G401.6 (cell line): ENCODE measurements around the gene C5AR2.
"Not testable (repeated sequence)": the region's sequence is repeated elsewhere in the genome, so short reads cannot be mapped to it uniquely, and the experiment has no call there.

Source experiments
- FAIRE-seq: peaks from 2 replicates; lab custom pipeline; 2012; peaks lifted over from hg19 to GRCh38; lab: Jason Lieb, UNC

C5AR2 gene

DNA sequence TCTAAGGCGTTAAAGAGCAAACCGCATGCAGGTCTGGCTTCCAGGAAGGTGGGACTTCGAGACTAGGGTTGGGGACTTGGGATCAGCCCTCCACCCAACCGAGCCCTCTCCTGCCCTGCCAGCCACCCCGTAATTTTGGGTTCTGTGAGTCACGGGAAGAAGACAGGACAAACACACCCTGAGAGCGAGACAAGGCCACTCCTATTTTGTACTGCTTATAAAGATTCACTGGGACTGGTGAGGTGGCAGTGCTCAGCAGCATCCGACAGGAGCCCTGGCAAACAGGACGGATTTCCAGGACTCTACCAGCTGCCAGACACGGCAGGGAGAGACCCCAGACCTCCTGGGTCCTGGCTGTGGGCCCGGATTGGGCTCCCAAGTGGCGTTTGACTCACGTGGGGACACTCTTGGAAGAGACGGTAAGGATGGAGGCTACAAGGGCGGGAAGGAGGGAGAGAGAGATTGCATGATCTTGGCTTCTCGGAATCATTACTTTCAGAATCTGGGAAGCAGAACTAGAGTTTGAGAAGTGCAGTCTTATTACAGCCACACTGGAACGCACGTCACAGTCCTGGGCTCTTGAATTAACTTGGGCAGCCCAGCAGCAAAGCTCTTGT is at the start of gene C5AR2:
C5AR2 (plus strand) TSS at position 245 of the 617 bp plus-strand sequence. CDS start 8,625 bp downstream, outside the sequence.
- no peak for FAIRE-seq

DNA sequence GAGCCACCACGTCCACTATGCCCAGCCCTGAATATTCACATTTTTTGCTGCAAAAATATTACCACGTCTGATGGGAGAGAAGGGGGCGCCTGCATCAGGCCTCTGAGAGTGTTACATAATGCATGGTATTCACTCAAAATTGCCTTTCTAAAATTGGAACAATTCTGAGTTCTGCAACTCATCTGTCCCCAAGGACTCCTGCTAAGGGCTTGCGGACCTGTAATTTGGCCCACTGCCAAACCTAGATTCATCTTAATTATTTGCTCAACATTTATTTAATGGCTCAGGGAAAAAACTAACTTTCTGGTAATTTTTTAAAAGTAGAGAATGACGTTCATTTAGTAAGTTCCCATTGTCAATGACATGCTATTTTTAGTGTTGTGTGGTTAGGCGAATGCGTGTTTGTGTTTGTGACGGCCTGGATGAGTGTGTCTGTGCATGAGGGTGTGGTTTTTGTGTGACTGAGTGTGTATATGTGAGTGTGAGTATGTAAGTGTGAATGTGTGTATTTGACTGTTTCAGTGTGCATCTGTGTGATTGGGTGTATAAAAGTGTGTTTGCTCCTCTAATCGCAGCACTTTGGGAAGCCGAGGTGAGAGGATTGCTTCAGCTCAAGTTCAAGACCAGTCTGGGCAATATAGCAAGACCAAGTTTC is 48.4 kb upstream of the C5AR2 start:
- FAIRE-seq = no peak

- FAIRE-seq = peak; percentile 91
Observed at GRCh38 chr19:47284324-47284899, 47.6 kb upstream of the C5AR2 start.

DNA sequence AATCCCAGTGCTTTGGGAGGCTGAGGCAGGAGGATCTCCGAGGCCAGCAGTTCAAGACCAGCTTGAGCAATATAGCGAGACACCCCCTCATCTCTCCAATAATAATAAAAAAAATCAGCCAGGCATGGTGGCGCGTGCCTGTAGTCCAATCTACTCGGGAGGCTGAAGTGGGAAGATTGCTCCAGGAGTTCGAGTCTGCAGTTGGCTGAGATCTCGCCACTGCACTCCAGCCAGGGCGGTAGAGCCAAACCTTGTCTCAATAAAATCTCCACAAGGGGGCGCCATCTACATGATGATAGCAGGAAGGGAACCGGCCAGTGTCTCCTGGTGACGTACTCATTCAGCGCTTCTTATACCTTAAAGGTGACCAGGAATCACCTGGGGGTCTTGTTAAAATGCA is 35.9 kb upstream of the C5AR2 start:
- FAIRE-seq = peak; percentile 72

GRCh38 chr19:47300867-47301266 is 31.1 kb upstream of the C5AR2 start:
- not testable (repeated sequence) for FAIRE-seq

DNA sequence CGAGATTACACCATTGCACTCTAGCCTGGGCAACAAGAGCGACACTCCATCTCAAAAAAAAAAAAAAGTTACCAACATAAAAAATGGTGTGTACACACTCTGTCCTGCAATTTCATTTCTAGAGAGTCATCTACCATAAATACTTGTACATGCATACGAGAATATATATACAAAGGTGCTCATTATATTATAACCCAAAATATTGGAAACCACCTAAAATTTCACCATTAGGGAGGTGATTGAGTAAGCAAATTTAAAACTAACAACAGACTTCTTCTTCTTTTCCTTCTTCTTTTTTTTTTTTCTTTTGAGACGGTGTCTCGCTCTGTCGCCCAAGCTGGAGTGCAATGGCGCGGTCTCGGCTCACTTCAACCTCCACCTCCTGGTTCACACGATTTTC is 29.7 kb upstream of the C5AR2 start:
- no peak for FAIRE-seq

GRCh38 chr19:47303966-47304365 is 28.0 kb upstream of the C5AR2 start:
- no peak for FAIRE-seq

GRCh38 chr19:47305309-47305751 is 26.6 kb upstream of the C5AR2 start:
- FAIRE-seq = peak; percentile 85

GRCh38 chr19:47306303-47306702 is 25.7 kb upstream of the C5AR2 start:
- FAIRE-seq = no peak

GRCh38 chr19:47309038-47309437 is 22.9 kb upstream of the C5AR2 start:
- FAIRE-seq = no peak

- FAIRE-seq = no peak
Observed at GRCh38 chr19:47309608-47310007, 22.4 kb upstream of the C5AR2 start, which contains the start of gene C5AR1. TSS of gene C5AR1 (plus strand) at chr19:47309861. CDS start at chr19:47309896, 35 bp downstream.

DNA sequence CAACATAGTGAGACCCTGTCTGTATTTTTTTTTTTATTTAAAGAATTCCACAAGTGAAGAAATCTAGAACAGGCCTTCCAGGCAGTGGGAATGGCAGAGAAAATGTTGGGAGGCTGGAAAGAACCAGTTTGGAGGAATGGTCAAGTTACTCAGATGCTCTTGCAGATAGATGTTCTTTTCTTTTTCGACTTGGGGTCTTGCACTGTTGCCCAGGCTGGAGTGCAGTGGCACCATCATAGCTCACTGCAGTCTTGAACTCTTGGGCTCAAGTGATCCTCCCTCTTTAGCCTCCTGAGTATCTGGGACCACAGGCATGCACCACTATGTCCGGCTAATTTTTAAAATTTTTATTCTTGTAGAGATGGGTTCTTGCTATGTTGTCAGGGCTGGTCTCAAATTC is 21.7 kb upstream of the C5AR2 start:
- no peak for FAIRE-seq

DNA sequence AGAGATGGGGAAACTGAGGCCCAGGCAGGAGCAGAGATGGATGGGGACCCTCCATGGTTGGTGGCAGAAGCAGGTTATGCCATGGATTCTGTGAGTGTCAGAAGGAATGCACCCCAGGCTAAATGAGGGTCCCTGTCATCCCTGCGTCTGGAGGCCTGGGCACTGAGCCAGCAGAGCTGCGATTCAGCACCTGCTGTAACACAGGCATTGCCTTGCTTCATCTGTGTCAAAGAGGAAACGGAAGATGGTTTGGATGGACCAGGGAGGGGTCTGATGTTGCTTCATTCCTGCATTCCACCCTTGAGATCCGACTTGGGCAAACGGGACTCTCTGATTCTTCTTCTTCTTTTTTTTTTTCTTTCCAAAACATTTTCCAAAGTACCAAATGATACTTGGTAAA is 21.2 kb upstream of the C5AR2 start:
- FAIRE-seq = no peak

- no peak for FAIRE-seq
Observed at GRCh38 chr19:47312366-47313006, 19.5 kb upstream of the C5AR2 start.

DNA sequence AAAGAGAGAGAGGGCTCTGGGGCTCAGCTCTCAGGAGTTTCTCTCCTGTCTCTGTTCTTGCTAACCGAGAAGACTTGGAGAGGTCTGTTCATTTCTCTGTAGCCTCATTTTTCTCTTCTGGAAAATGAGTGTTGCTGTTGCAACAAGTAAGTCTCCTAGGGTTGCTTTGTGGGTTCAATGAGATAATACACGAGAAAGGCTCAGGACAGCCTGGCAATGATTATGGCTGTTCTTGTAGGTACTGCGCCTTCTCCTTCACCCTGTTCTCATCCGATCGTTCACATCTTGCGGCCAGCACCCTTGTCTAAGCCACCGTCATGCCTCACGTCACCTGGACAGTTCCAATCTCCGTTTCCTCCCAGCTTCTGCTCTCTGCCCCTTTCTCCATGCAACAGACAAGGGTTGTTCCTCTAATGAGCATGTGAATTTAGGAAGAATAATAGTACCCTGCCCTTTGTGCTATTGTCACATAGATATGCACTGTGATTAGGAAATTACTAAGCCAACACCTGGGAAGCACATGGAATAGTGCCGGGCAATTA is 18.1 kb upstream of the C5AR2 start:
- no peak for FAIRE-seq

- FAIRE-seq = no peak
Observed at GRCh38 chr19:47315125-47315821, 16.7 kb upstream of the C5AR2 start.

DNA sequence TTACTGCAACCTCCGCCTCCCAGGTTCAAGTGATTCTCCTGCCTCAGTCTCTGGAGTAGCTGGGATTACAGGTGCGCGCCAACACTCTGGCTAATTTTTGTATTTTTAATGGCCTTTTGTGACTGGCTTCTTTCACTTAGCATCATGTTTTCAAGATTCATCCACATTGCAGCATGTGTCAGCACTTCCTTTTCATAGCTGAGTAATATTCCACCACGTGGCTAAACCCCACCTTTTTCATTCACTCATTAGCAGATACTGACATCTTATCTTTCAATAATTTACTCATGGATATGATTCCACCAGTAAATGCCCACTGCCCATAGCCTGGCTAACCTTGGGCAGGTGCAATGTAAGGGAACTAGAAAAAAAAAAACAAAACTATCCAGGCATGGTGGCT is 15.5 kb upstream of the C5AR2 start:
- FAIRE-seq = no peak

GRCh38 chr19:47319923-47320871 is 11.8 kb upstream of the C5AR2 start:
- no peak for FAIRE-seq

DNA sequence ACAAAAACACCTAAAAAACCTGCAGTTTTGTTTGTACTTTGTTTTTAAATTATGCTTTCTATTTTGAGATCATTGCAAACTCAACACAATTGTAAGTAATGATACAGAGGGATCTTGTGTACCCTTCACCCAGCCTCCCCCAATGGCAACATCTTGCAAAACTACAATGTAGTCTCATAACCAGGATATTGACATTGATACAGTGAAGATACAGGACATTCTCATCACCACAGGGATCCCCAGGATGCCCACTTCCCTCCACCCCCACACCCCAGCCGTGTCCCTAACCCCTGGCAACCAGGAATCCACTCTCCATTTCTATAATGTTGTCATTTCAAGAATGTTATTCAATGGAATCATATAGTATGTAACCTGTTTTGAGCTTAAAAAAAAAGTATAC is 10.3 kb upstream of the C5AR2 start:
- no peak for FAIRE-seq

- no peak for FAIRE-seq
Observed at GRCh38 chr19:47322058-47322457, 9.9 kb upstream of the C5AR2 start.

DNA sequence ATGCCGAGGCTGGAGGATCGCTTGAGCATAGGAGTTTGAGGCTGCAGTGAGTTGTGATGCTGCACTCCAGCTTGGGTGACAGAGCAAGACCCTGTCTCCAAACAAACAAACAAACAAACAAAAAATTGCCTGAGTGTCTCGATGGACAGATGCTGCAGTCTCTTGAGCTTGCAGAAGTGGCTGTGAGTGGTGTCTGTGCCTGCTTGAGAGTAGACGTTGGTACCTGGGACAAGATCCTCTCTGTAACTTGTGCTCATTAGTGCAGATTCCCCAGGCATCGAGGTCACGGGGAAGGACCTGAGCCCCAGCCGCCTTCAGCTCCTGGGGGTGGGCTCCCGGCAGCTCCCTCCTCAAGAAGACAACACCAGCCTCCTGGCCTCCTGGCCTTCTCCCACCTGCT is 8.6 kb upstream of the C5AR2 start:
- no peak for FAIRE-seq
